PC-9 (cell line): Measurements from ENCODE around the gene RAB18. TPM values are rescaled to one million over a fixed set of nuclear protein-coding genes. Genes with fewer than 3 reads are reported as not detected.

Experiments
- BruUV-seq: library from RNA; stranded (reverse); fragments of 400-500 nt; replicated peaks from 2 replicates; lab custom pipeline; 2021; lab: Mats Ljungman, UMichigan
- CTCF ChIA-PET: fragments of 300-600 bp; sonication (Branson Sonifier 250); formaldehyde crosslinking; loops from one replicate; lab custom pipeline; 2022; ENCODE audit warnings: antibody characterized with exemption; lab: Charles Lee
- POLR2A ChIA-PET: fragments of 300-600 bp; sonication (Branson Sonifier 250); formaldehyde crosslinking; loops from one replicate; lab custom pipeline; 2022; ENCODE audit warnings: antibody characterized with exemption; ENCODE audit not compliant: unreplicated experiment; lab: Charles Lee
- DNase-seq, 2 experiments: peaks; one replicate each; pipeline versions ENCODE4 v3.0.0 to v3.0.0-alpha.2; 2015 to 2022; ENCODE audit warnings: mixed read lengths in 1 of 2
- H2AFZ ChIP-seq: fragments of 200-600 bp; sonication (generic); 2 replicates; pipeline ENCODE4 v1.8.1; 2017; ENCODE audit warnings: antibody characterized with exemption
- H3F3A ChIP-seq: fragments of 200-600 bp; sonication (generic); 2 replicates; pipeline ENCODE4 v1.8.1; 2017; ENCODE audit warnings: antibody characterized with exemption, mild to moderate bottlenecking, low read depth; ENCODE audit not compliant: insufficient read depth
- H3K27ac ChIP-seq: fragments of 200-600 bp; sonication (generic); 2 replicates; pipeline ENCODE4 v1.6.1; 2016; ENCODE audit warnings: mixed run types
- H3K27me3 ChIP-seq: fragments of 200-600 bp; sonication (generic); 2 replicates; pipeline ENCODE4 v1.6.1; 2016; ENCODE audit warnings: low read depth, mixed run types; ENCODE audit not compliant: insufficient read depth
- H3K36me3 ChIP-seq: fragments of 200-600 bp; sonication (generic); 2 replicates; pipeline ENCODE4 v1.6.1; 2016; ENCODE audit warnings: low read depth, mixed run types
- H3K4me1 ChIP-seq: fragments of 200-600 bp; sonication (generic); replicated peaks from 2 replicates; pipeline ENCODE4 v1.6.1; 2016; ENCODE audit warnings: mixed run types; ENCODE audit not compliant: insufficient read depth
- H3K4me2 ChIP-seq: fragments of 200-600 bp; sonication (generic); 2 replicates; pipeline ENCODE4 v1.6.1; 2017; ENCODE audit warnings: mixed run types
- H3K4me3 ChIP-seq: fragments of 200-600 bp; sonication (generic); 2 replicates; pipeline ENCODE4 v1.6.1; 2016; ENCODE audit warnings: mixed run types
- H3K79me2 ChIP-seq: fragments of 200-600 bp; sonication (generic); 2 replicates; pipeline ENCODE4 v1.6.1; 2017; ENCODE audit warnings: low read depth, mixed run types
- H3K9me2 ChIP-seq: fragments of 200-600 bp; sonication (generic); 2 replicates; pipeline ENCODE4 v1.8.1; 2017; ENCODE audit warnings: mild to moderate bottlenecking; ENCODE audit not compliant: insufficient read depth
- H3K9me3 ChIP-seq: fragments of 200-600 bp; sonication (generic); 2 replicates; pipeline ENCODE4 v1.8.1; 2016; ENCODE audit warnings: low read depth; ENCODE audit not compliant: insufficient read depth
- H4K20me1 ChIP-seq: fragments of 200-600 bp; sonication (generic); 2 replicates; pipeline ENCODE4 v1.8.1; 2017; ENCODE audit not compliant: insufficient read depth
- EZH2 ChIP-seq: fragments of 200-600 bp; sonication (generic); IDR thresholded peaks from 2 replicates; pipeline ENCODE4 v1.8.0; 2017; ENCODE audit warnings: antibody characterized with exemption, low read depth
- intact Hi-C: fragments of 100-400 bp; cut with micrococcal nuclease; formaldehyde crosslinking; loops from one replicate; pipeline ENCODE4 v1.10.0; 2022; ENCODE audit not compliant: unreplicated experiment
- total RNA-seq: library from RNA; stranded (reverse); gene quantifications from 2 replicates; pipeline ENCODE4 v1.2.3, GENCODE V29; 2021
- TF ChIP-seq, protein P1 (sequence below): fragments of 200-600 bp; sonication (generic); conservative IDR thresholded peaks from 2 replicates; pipeline ENCODE4 v1.6.1; 2017; ENCODE audit warnings: mixed run types, antibody characterized with exemption, mild to moderate bottlenecking, moderate library complexity

The RAB18 gene
- total RNA-seq, 1 experiment from 2014 or later = 63.1 TPM

DNA sequence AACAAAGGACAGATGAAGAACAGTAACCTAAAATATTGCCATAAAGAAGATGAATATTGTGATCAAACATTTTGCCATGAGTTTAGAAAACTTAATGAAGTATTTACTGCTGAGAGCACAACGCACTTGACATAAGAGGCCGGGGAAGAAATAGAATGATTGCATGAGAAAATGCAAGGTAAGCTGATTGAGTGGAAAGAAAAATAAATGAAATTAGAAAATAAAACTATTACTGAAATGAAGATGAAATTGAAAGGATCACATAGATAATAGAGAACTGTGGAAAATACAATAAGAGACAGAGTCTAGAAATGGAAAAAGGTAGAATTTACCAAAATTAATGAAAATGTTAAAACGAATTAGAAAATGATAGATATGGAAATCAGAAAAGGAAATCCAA lies 10.1 kb downstream of the RAB18 start:
- H3K9me3 ChIP-seq = no peaks in the 10 kb centered on the region; the same call in 1 of the 2 replicates
- no peak for DNase-seq
- H3F3A ChIP-seq = no peaks in the 10 kb centered on the region
- no peak overlapping the region for H2AFZ ChIP-seq
- no TSS peak for BruUV-seq
- H3K9me2 ChIP-seq = no peaks in the 10 kb centered on the region
- ChIA-PET CTCF (no interaction called here), POLR2A (interaction anchor here (0.6 kb wide), 1 partner anchor 471 kb away, joined by 4 read pairs; no protein-coding TSS in a partner anchor)
- no peaks in the 10 kb centered on the region for H3K4me1 ChIP-seq
- intact Hi-C loops = no loop called here
- H3K79me2 ChIP-seq = peaks cover 10% of the 10 kb centered on the region
- H3K36me3 ChIP-seq = no peaks in the 10 kb centered on the region
- TF ChIP-seq, protein P1, sequence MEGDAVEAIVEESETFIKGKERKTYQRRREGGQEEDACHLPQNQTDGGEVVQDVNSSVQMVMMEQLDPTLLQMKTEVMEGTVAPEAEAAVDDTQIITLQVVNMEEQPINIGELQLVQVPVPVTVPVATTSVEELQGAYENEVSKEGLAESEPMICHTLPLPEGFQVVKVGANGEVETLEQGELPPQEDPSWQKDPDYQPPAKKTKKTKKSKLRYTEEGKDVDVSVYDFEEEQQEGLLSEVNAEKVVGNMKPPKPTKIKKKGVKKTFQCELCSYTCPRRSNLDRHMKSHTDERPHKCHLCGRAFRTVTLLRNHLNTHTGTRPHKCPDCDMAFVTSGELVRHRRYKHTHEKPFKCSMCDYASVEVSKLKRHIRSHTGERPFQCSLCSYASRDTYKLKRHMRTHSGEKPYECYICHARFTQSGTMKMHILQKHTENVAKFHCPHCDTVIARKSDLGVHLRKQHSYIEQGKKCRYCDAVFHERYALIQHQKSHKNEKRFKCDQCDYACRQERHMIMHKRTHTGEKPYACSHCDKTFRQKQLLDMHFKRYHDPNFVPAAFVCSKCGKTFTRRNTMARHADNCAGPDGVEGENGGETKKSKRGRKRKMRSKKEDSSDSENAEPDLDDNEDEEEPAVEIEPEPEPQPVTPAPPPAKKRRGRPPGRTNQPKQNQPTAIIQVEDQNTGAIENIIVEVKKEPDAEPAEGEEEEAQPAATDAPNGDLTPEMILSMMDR = no peak
- TF ChIP-seq EZH2 = no peak
- no peak overlapping the region for H3K4me2 ChIP-seq
- no peak overlapping the region for H3K27ac ChIP-seq
- peaks cover 18% of the 10 kb centered on the region; the same call in 1 of the 2 replicates for H4K20me1 ChIP-seq
- no peaks in the 10 kb centered on the region for H3K27me3 ChIP-seq
- no peak overlapping the region for H3K4me3 ChIP-seq

DNA sequence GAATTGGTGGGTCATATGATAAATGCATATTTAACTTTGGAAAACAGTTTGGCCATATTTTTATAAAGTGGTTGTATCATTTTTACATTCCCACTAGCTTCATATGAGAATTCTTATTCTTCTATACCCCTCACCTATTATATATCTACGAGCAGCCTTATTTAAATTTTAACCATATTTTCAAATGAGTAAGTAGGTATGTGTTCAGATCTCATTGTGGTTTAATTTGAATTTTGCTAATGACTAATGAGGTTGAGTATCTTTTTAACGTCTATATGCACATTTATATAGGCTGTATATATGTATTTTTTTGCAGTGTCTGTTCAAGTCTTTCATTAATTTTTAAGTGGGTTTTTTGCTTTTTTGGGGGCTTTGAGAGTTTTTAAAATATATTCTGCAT lies 14.2 kb downstream of the RAB18 start:
- H3K9me3 ChIP-seq = no peaks in the 10 kb centered on the region; the same call in 1 of the 2 replicates
- H2AFZ ChIP-seq = no peak overlapping the region
- no peak for TF ChIP-seq EZH2
- TF ChIP-seq, protein P1 = no peak
- no peaks in the 10 kb centered on the region for H3K27me3 ChIP-seq
- ChIA-PET POLR2A (no interaction called here), CTCF (no interaction called here)
- H3K4me2 ChIP-seq = no peak overlapping the region
- intact Hi-C loops = no loop called here
- no TSS peak for BruUV-seq
- no peaks in the 10 kb centered on the region for H3K36me3 ChIP-seq
- no peaks in the 10 kb centered on the region for H3F3A ChIP-seq
- peaks cover 18% of the 10 kb centered on the region; the same call in 1 of the 2 replicates for H4K20me1 ChIP-seq
- no peak overlapping the region for H3K4me3 ChIP-seq
- no peak for DNase-seq
- H3K9me2 ChIP-seq = no peaks in the 10 kb centered on the region
- H3K27ac ChIP-seq = no peak overlapping the region
- peaks cover 7% of the 10 kb centered on the region; the same call in 1 of the 2 replicates for H3K79me2 ChIP-seq
- H3K4me1 ChIP-seq = no peaks in the 10 kb centered on the region

DNA sequence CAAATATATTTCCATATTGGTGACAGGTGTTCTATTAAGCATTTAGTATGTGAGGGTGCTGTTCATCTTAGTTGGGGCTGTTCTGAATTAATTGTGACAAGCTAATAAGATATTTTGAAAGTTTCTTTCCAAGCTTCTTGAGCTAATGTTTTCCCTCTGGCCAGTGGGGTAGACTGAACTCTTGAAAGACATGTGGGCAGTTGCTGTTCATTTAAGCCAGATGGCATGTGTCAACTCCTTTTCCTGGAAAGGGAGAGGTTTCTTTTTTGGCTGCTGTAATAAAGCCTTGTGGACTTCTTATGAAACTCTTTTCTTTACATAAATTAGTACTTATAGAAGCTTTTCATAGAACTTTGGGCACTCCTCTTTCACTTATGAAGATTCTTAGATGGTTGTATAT lies 21.7 kb downstream of the RAB18 start:
- Histone ChIP-seq H2AFZ (no peak overlapping the region), H3K4me2 (no peak overlapping the region), H3K27me3 (no peaks in the 10 kb centered on the region), H4K20me1 (no peaks in the 10 kb centered on the region), H3K9me3 (no peaks in the 10 kb centered on the region), H3K36me3 (no peaks in the 10 kb centered on the region), H3K27ac (no peak overlapping the region), H3F3A (no peaks in the 10 kb centered on the region), H3K79me2 (no peaks in the 10 kb centered on the region; the same call in 1 of the 2 replicates), H3K4me3 (no peak overlapping the region), H3K4me1 (no peaks in the 10 kb centered on the region), H3K9me2 (no peaks in the 10 kb centered on the region)
- BruUV-seq = no TSS peak
- TF ChIP-seq, protein P1 = no peak
- no peak for TF ChIP-seq EZH2
- ChIA-PET POLR2A (no interaction called here), CTCF (no interaction called here)
- DNase-seq = no peak
- intact Hi-C loops = no loop called here
